Subcutaneous abdominal adipose tissue (tissue), 5 donors: ENCODE measurements around the gene SORCS2.

Experiments
- H3K27ac ChIP-seq: one replicate; pipeline ENCODE4 v1.7.0; 2013; ENCODE audit warnings: low read depth, mild to moderate bottlenecking, inconsistent platforms, low read length, moderate library complexity
- H3K27me3 ChIP-seq, 5 donors: one replicate each; pipeline ENCODE4 v1.7.0; 2013; ENCODE audit warnings: low read length in 5 of 5, inconsistent platforms in 1 of 5; ENCODE audit not compliant: control insufficient read depth in 5 of 5, insufficient read depth in 4 of 5
- H3K36me3 ChIP-seq, 5 donors: one replicate each; pipeline ENCODE4 v1.7.0; 2013; ENCODE audit warnings: low read length in 5 of 5; ENCODE audit not compliant: control insufficient read depth in 5 of 5, insufficient read depth in 5 of 5
- H3K4me1 ChIP-seq, 5 donors: one replicate each; pipeline ENCODE4 v1.7.0; 2013; ENCODE audit warnings: low read length in 5 of 5, mild to moderate bottlenecking in 3 of 5, moderate library complexity in 1 of 5; ENCODE audit not compliant: control insufficient read depth in 5 of 5, insufficient read depth in 5 of 5
- H3K4me3 ChIP-seq, 5 donors: one replicate each; pipeline ENCODE4 v1.7.0; 2013; ENCODE audit warnings: low read length in 5 of 5, low read depth in 1 of 5
- H3K9ac ChIP-seq, 5 donors: one replicate each; pipeline ENCODE4 v1.7.0; 2013; ENCODE audit warnings: low read length in 5 of 5, mild to moderate bottlenecking in 4 of 5, moderate library complexity in 3 of 5
- H3K9me3 ChIP-seq, 5 donors: one replicate each; pipeline ENCODE4 v1.7.0; 2013; ENCODE audit warnings: low read length in 5 of 5; ENCODE audit not compliant: control insufficient read depth in 5 of 5
- donor health status: healthy.
- donor health status: healthy.
- donor health status: healthy.
- donor health status: healthy.
- donor health status: healthy.

SORCS2 gene

GRCh38 chr4:7288751-7289523 lies 96.6 kb downstream of the SORCS2 start:
- H3K27ac ChIP-seq = no peak overlapping the region
- no peaks in the 10 kb centered on the region for H3K9me3 ChIP-seq
- no peaks in the 10 kb centered on the region for H3K36me3 ChIP-seq
- H3K4me1 ChIP-seq = no peaks in the 10 kb centered on the region
- no peak overlapping the region for H3K4me3 ChIP-seq
- no peak overlapping the region for H3K9ac ChIP-seq
- H3K27me3 ChIP-seq = peaks cover 6 to 23% (median 14%) of the 10 kb centered on the region in 5 donors

DNA sequence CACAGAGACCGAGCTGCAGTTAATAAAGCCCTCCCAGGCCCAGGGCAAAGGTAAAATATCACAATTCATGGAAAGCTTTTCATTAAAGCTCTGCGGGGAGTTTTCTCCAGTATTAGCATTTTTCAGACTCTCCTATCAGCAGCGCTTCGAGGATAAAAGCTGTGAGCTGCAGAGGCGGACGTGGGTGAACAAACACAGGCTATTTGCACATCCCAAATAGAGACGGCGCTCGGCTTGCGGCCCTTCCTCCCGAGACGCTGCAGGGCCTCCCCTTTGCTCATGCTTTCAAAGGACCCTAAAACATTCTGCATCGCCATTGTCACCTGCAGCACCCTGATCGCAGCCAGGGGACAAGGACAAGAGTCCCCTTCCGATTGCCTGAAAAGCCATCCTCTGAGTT lies 97.3 kb downstream of the SORCS2 start:
- Histone ChIP-seq H3K4me3 (no peak overlapping the region), H3K4me1 (no peaks in the 10 kb centered on the region), H3K9ac (no peak overlapping the region), H3K36me3 (no peaks in the 10 kb centered on the region), H3K27ac (no peak overlapping the region), H3K27me3 (peaks cover 6 to 17% (median 14%) of the 10 kb centered on the region in 5 donors), H3K9me3 (no peaks in the 10 kb centered on the region)

DNA sequence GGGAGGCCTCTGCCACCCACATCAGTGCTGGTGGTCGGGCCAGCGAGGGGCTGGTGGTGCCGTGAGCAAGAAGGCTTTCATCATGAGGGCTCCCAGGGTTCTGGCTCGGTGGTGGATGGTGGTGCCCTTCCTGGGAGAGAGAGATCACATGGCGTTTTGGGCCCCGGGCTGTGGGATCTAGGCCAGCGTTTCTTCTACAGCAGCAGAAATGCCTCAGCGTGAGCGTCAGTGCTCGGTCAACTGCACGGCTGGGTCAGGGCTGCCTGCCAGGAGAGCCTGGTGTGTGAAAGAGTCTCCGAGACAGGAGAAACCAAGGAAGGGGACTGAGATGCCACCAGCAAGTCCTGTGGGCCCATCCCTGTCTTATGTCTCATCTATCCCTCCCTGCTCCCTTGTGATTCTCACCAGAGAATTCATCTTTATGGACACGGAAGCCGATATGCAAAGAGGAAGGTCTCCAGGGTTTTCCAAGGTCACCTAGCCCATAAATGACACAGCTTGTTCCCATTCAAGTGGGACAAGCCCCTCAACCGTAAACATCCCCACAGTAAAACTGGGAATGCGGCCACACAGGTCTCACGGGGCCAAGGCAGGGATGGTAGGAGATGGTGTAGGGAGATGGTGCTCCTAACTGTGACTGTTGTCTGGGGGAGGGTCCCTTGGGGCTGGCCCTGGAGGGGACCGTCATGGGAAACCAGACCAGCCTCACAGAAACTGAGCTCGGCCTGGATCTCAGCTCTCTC lies 99.2 kb downstream of the SORCS2 start:
- H3K27ac ChIP-seq = no peak overlapping the region

DNA sequence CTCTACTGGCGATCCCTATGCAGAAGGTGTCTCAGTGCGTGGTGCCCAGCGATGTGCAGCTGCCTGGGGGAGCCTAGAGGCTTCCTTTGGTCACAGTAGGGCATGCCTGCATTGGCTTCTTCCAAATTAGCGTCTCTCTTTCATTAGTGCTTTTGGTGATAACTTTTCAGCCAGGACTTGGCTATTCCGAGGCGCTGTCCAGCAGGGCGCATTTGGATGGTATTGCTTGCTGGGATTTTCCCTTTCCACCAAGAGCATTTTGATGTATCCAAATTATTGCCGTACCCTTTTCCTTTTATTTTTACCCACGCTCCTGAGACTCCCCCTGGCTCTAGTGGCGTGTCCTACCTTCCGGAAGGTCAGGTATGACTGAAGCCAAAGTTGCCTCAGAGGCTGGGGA lies 101.4 kb downstream of the SORCS2 start:
- H3K9me3 ChIP-seq = no peaks in the 10 kb centered on the region
- H3K4me1 ChIP-seq = peaks cover 0 to 6% (median 0%) of the 10 kb centered on the region in 5 donors
- no peak overlapping the region for H3K9ac ChIP-seq
- no peak overlapping the region for H3K4me3 ChIP-seq
- no peak overlapping the region for H3K27ac ChIP-seq
- H3K27me3 ChIP-seq = peaks cover 9 to 19% (median 14%) of the 10 kb centered on the region in 5 donors
- no peaks in the 10 kb centered on the region for H3K36me3 ChIP-seq

More for the DNA sequence above, 99.2 kb downstream of the SORCS2 start:
- Histone ChIP-seq H3K9ac (no peak overlapping the region), H3K27me3 (peaks cover 14 to 24% (median 20%) of the 10 kb centered on the region in 5 donors), H3K36me3 (no peaks in the 10 kb centered on the region), H3K4me1 (peaks cover 0 to 6% (median 0%) of the 10 kb centered on the region in 5 donors), H3K9me3 (no peaks in the 10 kb centered on the region), H3K4me3 (no peak overlapping the region)

- Histone ChIP-seq H3K36me3 (no peaks in the 10 kb centered on the region), H3K9ac (no peak overlapping the region), H3K4me3 (no peak overlapping the region), H3K9me3 (no peaks in the 10 kb centered on the region), H3K27ac (no peak overlapping the region), H3K4me1 (peaks cover 0 to 6% (median 0%) of the 10 kb centered on the region in 5 donors), H3K27me3 (peaks cover 9 to 19% (median 14%) of the 10 kb centered on the region in 5 donors)
Observed at GRCh38 chr4:7294176-7294756, 101.9 kb downstream of the SORCS2 start.

GRCh38 chr4:7295197-7295910 lies 103.0 kb downstream of the SORCS2 start:
- H3K4me1 ChIP-seq = peaks cover 0 to 6% (median 0%) of the 10 kb centered on the region in 5 donors
- H3K27ac ChIP-seq = no peak overlapping the region
- H3K27me3 ChIP-seq = peaks cover 9 to 19% (median 14%) of the 10 kb centered on the region in 5 donors
- no peak overlapping the region for H3K9ac ChIP-seq
- no peaks in the 10 kb centered on the region for H3K36me3 ChIP-seq
- H3K9me3 ChIP-seq = no peaks in the 10 kb centered on the region
- no peak overlapping the region for H3K4me3 ChIP-seq

DNA sequence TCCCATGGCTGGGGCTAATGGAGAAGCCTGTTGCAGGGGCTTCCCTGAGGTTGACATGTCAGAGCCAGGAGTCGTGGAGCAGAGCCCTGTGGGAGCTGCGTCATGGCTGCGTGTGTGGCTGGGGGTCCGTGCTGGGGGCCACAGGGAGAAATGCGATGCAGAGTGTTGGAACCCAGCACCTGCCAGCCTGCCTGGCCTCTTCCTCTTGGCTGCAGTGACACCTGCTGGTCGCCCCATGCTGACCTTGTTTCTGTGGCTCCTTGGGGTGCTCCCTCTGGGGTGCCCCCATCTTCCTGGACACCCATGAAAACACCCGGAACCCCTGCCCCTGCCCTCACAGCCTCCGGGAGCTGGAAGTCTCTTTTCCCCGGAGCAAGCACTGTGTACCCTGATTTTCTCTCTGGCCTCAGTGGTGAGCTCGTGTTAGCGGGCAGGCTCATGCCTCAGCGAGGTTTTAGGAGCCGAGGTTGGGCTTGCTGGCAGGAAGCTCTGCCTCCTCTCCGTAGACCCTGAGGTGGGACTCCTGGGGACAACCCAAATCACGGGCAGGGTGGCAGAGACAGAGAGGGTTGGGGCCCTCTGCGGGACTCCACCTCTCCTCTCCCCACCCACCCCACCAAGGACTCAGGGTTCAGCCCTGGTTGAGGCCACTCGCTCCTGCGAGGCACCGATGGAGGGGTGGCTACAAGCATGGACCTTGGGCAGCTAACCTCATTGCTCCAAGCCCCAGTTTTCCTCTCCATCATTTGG lies 103.7 kb downstream of the SORCS2 start:
- Histone ChIP-seq H3K9ac (no peak overlapping the region), H3K9me3 (no peaks in the 10 kb centered on the region), H3K36me3 (no peaks in the 10 kb centered on the region), H3K27ac (no peak overlapping the region), H3K4me1 (peaks cover 0 to 6% (median 0%) of the 10 kb centered on the region in 5 donors), H3K27me3 (peaks cover 9 to 19% (median 14%) of the 10 kb centered on the region in 5 donors), H3K4me3 (no peak overlapping the region)

DNA sequence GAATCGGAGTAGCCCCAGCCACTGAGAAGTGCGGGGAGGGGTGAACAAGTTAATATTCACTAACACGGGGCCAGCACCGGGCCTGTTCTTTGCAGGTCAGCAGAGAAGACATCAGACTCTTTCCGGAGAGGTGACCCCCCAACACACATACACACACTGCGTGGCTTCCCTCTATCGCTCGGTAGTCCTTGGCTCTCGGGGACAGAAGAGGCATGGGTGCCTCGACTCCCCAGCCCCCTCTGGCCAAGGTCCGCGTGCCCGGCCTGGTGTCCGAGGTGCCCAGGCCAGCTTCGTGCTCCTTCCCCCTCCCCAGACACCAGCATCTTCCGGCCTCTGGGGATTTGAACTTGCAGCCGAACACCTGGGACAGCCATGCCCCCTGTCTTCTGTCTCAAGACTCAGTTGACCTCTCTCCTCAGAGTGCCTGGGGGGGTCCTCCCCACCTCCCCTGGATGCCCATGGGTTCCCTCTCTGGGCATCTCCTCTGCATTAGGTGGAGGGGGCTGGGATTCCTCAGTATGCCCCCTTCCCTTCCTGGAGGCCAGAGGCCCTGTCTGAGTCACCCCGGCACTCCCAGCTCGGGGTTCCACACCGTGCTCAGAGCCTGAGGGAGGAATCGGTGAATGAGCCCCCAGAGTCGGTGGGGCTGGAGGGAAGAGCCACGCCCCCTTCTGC lies 104.5 kb downstream of the SORCS2 start:
- no peak overlapping the region for H3K9ac ChIP-seq
- H3K27me3 ChIP-seq = peaks cover 9 to 19% (median 14%) of the 10 kb centered on the region in 5 donors
- H3K36me3 ChIP-seq = no peaks in the 10 kb centered on the region
- H3K4me1 ChIP-seq = peaks cover 0 to 6% (median 0%) of the 10 kb centered on the region in 5 donors
- no peaks in the 10 kb centered on the region for H3K9me3 ChIP-seq
- no peak overlapping the region for H3K27ac ChIP-seq
- no peak overlapping the region for H3K4me3 ChIP-seq

- H3K9me3 ChIP-seq = no peaks in the 10 kb centered on the region
- H3K9ac ChIP-seq = no peak overlapping the region
- no peak overlapping the region for H3K27ac ChIP-seq
- H3K4me3 ChIP-seq = no peak overlapping the region
- H3K27me3 ChIP-seq = peaks cover 9 to 19% (median 14%) of the 10 kb centered on the region in 5 donors
- H3K4me1 ChIP-seq = peaks cover 0 to 6% (median 0%) of the 10 kb centered on the region in 5 donors
- H3K36me3 ChIP-seq = no peaks in the 10 kb centered on the region
Observed at GRCh38 chr4:7297374-7297773, 105.0 kb downstream of the SORCS2 start.
